Measurements from ENCODE around the gene WTIP. TPM values are rescaled to one million over a fixed set of nuclear protein-coding genes. Genes with fewer than 3 reads are reported as not detected.
"Not testable (repeated sequence)": the region's sequence is repeated elsewhere in the genome, so short reads cannot be mapped to it uniquely, and the experiment has no call there.

Gene WTIP
- total and polyA plus RNA-seq, 12 donors: 1.2 to 15.1 (median 6.0) TPM

DNA sequence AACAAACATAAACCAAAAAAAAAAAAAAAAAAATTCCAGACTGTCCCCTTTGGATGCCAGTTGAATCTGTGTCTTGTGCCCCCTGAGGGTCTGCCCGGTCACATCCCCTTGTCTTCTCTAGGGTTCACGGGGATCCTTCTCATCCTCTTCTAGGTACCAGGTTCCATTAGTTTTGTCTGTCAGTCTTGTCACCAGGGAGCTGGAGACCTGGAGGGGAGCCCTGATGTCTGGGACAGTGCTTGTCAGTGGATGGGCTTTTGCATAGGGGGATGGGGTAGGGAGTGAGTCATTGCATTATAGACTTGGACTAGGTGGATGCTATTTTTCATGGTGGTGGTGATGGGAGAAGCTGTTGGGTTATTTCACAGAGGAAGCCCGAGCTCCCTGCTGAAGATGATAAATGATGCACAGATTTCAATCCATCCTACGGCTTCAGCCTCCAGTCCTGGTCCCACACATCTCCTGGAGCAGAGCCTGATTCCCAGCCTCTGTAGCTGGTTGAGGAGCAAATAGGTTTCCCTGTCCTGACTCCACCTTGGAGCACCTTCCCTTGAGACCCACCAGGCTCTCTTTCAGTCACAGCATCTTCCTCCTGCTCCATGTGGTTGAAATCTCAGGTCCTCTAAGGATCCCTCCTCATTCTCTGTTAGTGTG, 26.0 kb downstream of the WTIP start:
- intact Hi-C loops (cut with DNase I): no loop called here
- Histone ChIP-seq H3K27ac (no peak overlapping the region), H3K4me1 (replicated peaks in 1 of 2) (no peaks in the 10 kb centered on the region), H3K27me3 (no peaks in the 10 kb centered on the region), H3K4me3 (no peak overlapping the region), H3K9me3 (replicated peaks in 1 of 3) (no peaks in the 10 kb centered on the region), H3K36me3 (replicated peaks in 1 of 2) (no peaks in the 10 kb centered on the region)
- 67 to 81% (median 77%) methylated on average over 4 of the region's 4 CpGs for WGBS, 4 donors
- DNase-seq: no peak
- TF ChIP-seq, protein P1, sequence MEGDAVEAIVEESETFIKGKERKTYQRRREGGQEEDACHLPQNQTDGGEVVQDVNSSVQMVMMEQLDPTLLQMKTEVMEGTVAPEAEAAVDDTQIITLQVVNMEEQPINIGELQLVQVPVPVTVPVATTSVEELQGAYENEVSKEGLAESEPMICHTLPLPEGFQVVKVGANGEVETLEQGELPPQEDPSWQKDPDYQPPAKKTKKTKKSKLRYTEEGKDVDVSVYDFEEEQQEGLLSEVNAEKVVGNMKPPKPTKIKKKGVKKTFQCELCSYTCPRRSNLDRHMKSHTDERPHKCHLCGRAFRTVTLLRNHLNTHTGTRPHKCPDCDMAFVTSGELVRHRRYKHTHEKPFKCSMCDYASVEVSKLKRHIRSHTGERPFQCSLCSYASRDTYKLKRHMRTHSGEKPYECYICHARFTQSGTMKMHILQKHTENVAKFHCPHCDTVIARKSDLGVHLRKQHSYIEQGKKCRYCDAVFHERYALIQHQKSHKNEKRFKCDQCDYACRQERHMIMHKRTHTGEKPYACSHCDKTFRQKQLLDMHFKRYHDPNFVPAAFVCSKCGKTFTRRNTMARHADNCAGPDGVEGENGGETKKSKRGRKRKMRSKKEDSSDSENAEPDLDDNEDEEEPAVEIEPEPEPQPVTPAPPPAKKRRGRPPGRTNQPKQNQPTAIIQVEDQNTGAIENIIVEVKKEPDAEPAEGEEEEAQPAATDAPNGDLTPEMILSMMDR (IDR thresholded peaks at IDR 0.05): no peak
- no peak for TF ChIP-seq POLR2A (IDR thresholded peaks at IDR 0.05)

DNA sequence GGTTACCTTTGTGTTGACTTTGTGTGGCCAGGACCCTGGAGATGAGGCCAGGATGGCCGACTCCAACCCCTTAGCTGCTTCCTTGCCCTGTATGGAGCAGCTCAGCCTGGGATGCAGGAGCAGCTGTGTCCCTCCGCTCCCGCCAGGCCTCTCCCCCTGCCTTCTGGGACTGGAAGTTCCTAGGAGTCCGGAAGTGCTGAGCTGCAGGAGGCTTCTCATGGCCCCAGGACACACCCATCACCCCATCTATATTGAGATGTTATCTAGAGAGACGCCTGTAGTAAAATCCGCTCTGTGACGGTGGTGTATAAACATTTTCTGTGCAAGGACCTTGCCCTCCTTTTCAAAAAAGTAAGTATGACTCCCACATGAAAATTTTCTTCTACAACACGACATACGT, 27.0 kb downstream of the WTIP start:
- Histone ChIP-seq H3K9me3 (replicated peaks in 1 of 3) (no peaks in the 10 kb centered on the region), H3K4me3 (no peak overlapping the region), H3K4me1 (replicated peaks in 1 of 2) (no peaks in the 10 kb centered on the region), H3K27ac (no peak overlapping the region), H3K27me3 (no peaks in the 10 kb centered on the region), H3K36me3 (replicated peaks in 1 of 2) (no peaks in the 10 kb centered on the region)
- TF ChIP-seq, protein P1 (IDR thresholded peaks at IDR 0.05): no peak
- TF ChIP-seq POLR2A (IDR thresholded peaks at IDR 0.05): no peak
- DNase-seq: no peak
- intact Hi-C loops (cut with DNase I): no loop called here
- 43 to 64% (median 51%) methylated on average over 7 to 9 of the region's 9 CpGs for WGBS, 4 donors

DNA sequence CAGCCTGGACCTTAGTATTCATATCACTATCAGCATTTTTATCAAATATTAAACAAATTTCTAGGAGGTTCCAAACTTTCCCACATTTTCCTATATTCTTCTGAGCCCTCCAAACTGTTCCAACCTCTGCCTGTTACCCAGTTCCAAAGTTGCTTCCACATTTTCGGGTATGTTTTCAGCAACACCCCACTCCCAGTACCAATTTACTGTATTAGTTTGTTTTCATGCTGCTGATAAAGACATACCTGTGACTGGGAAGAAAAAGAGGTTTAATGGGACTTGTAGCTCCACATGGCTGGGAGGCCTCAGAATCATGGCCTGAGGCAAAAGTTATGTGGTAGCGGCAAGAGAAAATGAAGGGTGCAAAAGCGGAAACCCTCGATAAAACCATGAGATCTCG, 29.3 kb downstream of the WTIP start:
- H3K36me3 ChIP-seq (replicated peaks in 1 of 2); H3K9me3 ChIP-seq (replicated peaks in 1 of 3); H3K27me3 ChIP-seq; DNase-seq; H3K4me1 ChIP-seq (replicated peaks in 1 of 2); H3K4me3 ChIP-seq; intact Hi-C loops (cut with DNase I); H3K27ac ChIP-seq: not testable (repeated sequence)
- 68 to 94% (median 85%) methylated on average over 5 of the region's 5 CpGs for WGBS, 4 donors

DNA sequence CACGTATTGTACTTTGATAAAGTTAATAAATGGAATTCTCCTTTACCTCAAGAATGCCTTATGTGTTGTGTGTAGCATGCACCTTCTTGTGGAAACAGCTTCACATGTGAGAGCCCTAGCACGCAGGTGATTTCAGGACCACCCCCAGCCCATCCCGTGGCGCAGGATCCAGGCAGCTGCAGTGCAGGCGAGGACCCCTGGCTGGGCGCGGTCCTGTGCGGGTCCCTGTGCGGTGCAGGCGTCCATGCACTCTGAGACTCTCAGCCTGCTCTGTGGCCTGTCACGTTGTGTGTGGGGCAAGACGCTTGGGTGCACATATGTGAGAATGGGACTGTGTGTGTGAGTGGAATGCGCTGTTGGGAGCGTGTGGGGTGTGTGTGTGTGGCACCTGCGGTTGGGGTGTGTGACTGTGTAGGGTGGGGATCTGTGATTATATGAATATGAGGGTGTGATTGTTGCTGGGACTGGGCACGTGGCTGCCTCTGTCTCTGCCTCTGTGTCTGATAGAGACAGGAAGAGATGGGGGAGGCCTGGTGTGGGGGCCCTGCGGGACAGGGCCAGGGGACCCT, 30.8 kb downstream of the WTIP start:
- 75 to 83% (median 80%) methylated on average over 16 to 17 of the region's 17 CpGs for WGBS, 4 donors
- intact Hi-C loops (cut with DNase I): no loop called here
- Histone ChIP-seq H3K4me1 (replicated peaks in 1 of 2) (no peaks in the 10 kb centered on the region), H3K27me3 (no peaks in the 10 kb centered on the region), H3K9me3 (replicated peaks in 1 of 3) (no peaks in the 10 kb centered on the region), H3K4me3 (no peak overlapping the region), H3K36me3 (replicated peaks in 1 of 2) (no peaks in the 10 kb centered on the region), H3K27ac (no peak overlapping the region)
- no peak for DNase-seq
- no peak for TF ChIP-seq POLR2A (IDR thresholded peaks at IDR 0.05)
- TF ChIP-seq, protein P1 (IDR thresholded peaks at IDR 0.05): no peak

DNA sequence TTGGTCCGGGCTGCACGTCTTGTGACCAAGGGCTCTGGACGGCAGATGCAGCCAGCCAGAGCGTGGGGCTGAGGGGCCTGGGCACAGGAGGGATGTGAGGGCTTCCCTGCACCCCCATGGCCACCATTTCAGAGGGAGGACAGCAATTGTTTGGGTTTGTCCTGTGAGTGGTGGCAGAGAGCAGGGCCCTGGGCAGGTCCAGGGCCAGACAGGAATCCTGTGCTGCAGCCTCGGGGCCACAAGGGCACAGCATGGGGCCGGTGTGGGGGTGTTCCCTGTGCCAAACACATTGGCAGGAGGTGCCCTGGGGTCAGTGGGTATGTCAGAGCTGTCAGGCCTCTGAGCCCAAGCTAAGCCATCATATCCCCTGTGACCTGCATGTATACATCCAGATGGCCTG, 32.2 kb downstream of the WTIP start:
- Histone ChIP-seq H3K36me3 (replicated peaks in 1 of 2) (no peaks in the 10 kb centered on the region), H3K27me3 (no peaks in the 10 kb centered on the region), H3K27ac (no peak overlapping the region), H3K4me1 (replicated peaks in 1 of 2) (no peaks in the 10 kb centered on the region), H3K4me3 (no peak overlapping the region), H3K9me3 (replicated peaks in 1 of 3) (no peaks in the 10 kb centered on the region)
- DNase-seq: no peak
- intact Hi-C loops (cut with DNase I): no loop called here
- TF ChIP-seq, protein P1 (IDR thresholded peaks at IDR 0.05): no peak
- no peak for TF ChIP-seq POLR2A (IDR thresholded peaks at IDR 0.05)
- 56 to 93% (median 69%) methylated on average over 2 to 6 of the region's 6 CpGs for WGBS, 4 donors

All from adrenal gland (tissue), 12 donors.